ENCODE measurements around the gene ABCA2. TPM values are rescaled to one million over a fixed set of nuclear protein-coding genes. Genes with fewer than 3 reads are reported as not detected.
"Not testable (repeated sequence)": the region's sequence is repeated elsewhere in the genome, so short reads cannot be mapped to it uniquely, and the experiment has no call there.

ABCA2 gene
- polyA plus RNA-seq, 10 donors = 11.5 to 18.7 (median 16.7) TPM

DNA sequence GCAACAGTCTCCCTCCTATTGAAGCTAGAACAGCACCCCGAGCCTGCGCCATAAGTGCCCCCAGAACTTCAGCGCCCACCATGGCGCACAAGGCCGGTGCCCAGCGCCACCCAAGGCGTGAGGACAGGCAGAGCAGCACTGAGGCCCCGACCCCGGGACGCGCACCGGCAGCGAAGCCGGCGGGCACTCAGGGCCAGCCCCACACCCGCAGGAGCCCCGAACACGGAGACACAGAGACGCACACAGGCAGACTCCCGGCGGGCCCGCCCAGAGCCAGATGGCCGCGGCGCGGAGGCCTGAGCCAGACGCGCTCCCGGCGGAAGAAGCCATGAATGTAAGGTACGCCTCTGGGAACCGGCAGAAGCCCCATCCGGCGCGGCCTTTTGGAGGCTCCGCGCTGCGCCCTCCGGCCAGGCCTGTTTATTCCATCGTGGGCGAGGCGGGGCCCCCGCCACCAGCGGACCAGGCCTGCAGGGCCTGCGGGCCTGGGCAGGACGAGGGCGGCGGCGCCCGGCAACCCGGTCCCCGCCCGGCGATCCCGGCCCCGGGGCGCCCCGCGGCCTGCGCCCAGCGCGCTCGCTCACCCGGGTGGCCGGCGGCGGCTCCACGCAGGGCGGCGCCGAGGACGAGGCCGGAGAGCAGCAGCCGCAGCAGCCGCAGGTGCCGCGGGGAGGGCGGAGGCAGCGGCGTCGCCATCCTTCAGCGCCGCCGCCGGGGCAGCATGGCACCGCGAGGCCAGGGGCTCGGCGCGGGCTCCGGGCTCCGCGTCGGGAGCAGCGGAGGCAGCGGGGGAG lies 17.5 kb upstream of the ABCA2 start:
- peak in 1 of 3 donors; percentile 74 for DNase-seq

DNA sequence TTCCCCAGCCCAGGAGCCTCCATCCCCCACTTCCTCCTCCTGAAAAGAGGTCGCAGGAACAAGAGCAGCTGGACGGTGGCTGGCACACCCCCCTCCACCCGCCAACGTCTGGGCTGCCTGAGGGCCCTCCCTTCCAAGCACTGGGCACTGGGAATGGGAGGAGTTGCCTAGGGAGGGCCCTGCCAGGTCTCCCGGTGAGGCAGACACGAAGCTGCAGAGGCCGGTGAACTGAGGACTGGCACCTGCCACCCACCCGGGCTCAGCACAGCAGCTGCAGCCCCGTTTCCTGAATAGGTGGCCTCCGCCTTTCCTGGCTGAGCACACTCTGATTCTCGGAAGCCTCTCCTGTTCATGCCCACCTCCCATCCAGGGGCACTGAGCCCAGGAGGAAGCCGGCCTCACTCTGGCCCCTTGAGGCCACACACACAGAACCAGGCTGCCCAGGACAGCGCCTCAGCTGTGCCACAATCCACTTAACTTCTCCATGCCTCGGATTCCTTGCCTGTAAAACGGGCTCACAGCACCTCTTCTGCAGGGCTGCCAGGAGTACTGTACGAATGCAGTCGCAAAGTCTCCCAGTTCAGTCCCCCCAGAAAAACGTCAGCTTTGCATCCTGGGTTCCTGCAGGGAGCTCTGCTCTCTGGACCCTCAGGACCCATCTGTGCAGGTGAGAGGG lies 16.6 kb upstream of the ABCA2 start:
- DNase-seq = no peak

- no peak for DNase-seq
Observed at GRCh38 chr9:137044037-137044436, 16.0 kb upstream of the ABCA2 start.

- no peak for DNase-seq
Observed at GRCh38 chr9:137042751-137043727, 15.0 kb upstream of the ABCA2 start.

DNA sequence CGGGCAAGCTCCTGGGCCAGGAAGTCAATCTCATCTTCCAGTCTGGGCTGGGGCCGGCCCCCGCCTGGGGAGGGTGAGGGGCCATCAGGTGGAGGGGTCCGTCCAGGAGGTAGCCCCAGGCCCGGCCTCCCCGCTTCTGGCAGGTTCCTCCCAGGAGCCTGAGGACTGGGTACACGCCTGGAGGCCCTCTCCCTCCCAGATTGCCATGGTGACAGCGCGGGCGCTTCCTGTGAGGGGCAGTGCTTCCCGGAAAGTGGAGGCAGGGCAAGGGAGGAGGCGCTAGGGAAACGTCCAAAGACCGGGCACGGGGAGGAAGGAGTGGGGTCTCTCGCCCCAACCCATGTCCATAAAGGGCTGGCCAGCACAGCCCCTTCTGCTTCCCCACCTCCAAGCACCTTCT lies 13.1 kb upstream of the ABCA2 start:
- no peak for DNase-seq

- no peak for DNase-seq
Observed at GRCh38 chr9:137040568-137040967, 12.5 kb upstream of the ABCA2 start.

- no peak for DNase-seq
Observed at GRCh38 chr9:137039611-137040366, 11.8 kb upstream of the ABCA2 start.

DNA sequence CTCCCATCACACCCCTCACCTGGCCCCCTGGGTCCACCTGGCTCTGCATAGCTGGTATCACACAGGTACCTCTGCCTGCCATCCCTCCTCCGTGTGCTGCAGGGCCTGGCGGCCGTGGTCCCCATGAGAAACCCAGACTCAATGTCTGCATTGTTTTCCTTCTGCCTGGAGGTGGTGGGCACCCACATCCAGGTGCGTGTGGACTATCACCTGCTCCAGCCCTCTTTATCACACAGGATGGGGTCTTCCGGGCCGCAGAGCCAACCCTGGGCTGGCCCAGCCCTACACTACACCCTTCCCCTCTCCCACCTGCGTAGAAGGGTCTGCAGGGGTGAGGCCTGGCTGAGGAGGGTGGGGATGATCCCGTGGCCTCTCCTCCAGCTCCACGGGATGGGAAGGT lies 10.9 kb upstream of the ABCA2 start:
- no peak for DNase-seq

- no peak for DNase-seq
Observed at GRCh38 chr9:137037483-137037882, 9.4 kb upstream of the ABCA2 start.

GRCh38 chr9:137037035-137037434 lies 9.0 kb upstream of the ABCA2 start:
- no peak for DNase-seq

- DNase-seq = no peak
Observed at GRCh38 chr9:137035937-137036336, 7.9 kb upstream of the ABCA2 start.

GRCh38 chr9:137035507-137035834 lies 7.4 kb upstream of the ABCA2 start:
- no peak for DNase-seq

DNA sequence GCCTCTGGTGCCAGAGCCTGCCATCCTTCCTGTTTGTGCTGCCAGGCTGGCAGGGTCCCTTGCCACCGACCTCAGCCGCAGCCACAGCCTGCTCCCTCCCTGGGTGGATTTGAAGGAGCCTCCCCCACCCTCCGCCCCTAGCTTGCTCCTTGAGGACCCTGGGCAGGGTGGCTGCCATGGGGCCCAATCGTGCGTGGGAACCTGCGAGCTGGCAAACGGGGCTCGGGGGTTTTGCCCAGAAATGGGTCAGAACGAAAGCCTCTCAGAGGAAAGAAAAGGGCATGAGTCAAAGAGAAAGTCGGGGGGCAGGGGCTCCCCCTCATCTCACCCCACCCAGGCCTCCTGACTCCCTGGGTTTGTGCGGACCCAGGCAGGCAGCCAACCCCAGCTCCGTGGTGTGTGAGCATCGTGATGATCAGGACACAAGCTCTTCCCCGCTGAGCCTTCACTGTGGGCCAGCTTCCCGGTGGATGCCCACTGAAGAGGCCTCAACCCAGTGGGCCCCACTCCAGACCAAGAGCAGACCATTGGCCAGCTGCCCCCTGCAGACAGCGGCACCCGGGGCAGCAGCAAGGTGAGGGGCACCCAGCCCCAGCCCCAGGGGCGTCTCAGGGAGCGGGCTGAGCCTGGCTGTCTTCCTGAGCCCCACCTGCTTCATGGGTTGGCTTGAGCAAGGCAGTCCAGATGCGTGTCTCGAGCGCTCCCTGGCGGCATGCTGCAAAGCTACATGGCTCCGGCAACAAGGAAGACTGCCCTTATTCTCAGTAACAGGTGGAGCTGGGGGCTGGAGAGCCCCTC lies 6.9 kb upstream of the ABCA2 start:
- peak; percentile 69 to 93 (median 88) for DNase-seq

- DNase-seq = no peak
Observed at GRCh38 chr9:137034039-137034708, 6.1 kb upstream of the ABCA2 start.

DNA sequence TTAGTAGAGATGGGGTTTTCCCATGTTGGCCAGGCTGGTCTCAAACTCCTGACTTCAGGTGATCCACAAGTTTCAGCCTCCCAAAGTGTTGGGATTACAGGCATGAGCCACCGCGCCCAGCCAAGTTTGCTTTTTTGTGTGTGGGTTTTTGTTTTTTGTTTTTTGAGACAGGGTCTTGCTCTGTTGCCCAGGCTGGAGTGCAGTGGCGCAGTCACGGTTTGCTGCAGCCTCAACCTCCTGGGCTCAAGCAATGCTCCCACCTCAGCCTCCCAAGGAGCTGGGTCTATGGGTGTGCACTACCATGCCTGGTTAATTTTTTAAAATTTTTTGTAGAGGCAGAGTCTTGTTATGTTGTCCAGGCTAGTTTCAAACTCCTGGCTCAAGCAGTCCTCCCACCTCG lies 5.4 kb upstream of the ABCA2 start:
- DNase-seq = not testable (repeated sequence)

DNA sequence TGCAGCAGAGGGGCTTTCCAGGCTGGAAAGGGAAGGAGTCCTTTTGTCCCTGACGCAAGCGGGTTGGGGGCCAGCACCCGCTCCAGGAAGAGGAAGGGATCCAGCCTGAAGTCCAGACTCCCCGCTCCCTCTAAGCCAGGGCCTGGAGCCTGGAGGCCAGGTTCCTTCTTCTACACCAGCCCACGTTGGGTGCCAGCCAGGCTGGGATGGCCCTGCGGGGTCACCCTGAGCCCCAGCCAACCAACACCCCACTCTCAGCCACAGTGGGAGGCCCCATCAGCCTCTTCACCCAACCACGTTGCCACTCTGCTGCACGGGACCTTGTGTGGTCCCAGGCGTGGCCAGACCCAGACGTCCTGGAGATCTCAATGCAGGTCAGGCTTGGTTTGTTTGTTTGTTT lies 4.8 kb upstream of the ABCA2 start:
- DNase-seq = no peak

GRCh38 chr9:137031904-137032640 lies 4.0 kb upstream of the ABCA2 start, which contains the start of gene FUT7:
Gene FUT7, minus strand, starts transcription at chr9:137032088. Its CDS starts 97 bp downstream, at chr9:137031991.
- DNase-seq = no peak

GRCh38 chr9:137030538-137031527 lies 2.8 kb upstream of the ABCA2 start:
- DNase-seq = no peak
